IMR-90 (cell line): ENCODE results near the gene MPC2. TPM values are rescaled to one million over a fixed set of nuclear protein-coding genes. Genes with fewer than 3 reads are reported as not detected.

ENCODE experiments used
- ATAC-seq: fragments of 200-7000 bp; cut with Tn5 transposase; 2 replicates; pipeline ENCODE4 v1.9.1; 2020; ENCODE audit warnings: low read depth, mild to moderate bottlenecking, moderate library complexity
- BruUV-seq: library from RNA; stranded (reverse); fragments of 400-500 nt; replicated peaks from 2 replicates; lab custom pipeline; 2021; lab: Mats Ljungman, UMichigan
- CTCF ChIA-PET: fragments of 300-600 bp; formaldehyde crosslinking; extraction: SDS; loops from one replicate; lab custom pipeline; 2021; ENCODE audit warnings: antibody characterized with exemption; lab: Yijun Ruan, JAX
- POLR2A ChIA-PET: fragments of 300-600 bp; sonication (Branson Sonifier 250); formaldehyde crosslinking; loops from one replicate; lab custom pipeline; 2022; ENCODE audit warnings: antibody characterized with exemption; ENCODE audit not compliant: unreplicated experiment; lab: Charles Lee
- DNase-seq: peaks from one replicate; pipeline ENCODE4 v3.0.0; 2013
- H2AFZ ChIP-seq: replicated peaks from 2 replicates; pipeline ENCODE3; 2013; ENCODE audit warnings: low read length, mild to moderate bottlenecking; ENCODE audit not compliant: poor library complexity
- H2AK5ac ChIP-seq: 2 replicates; pipeline ENCODE4 v1.6.1; 2013; ENCODE audit warnings: low read depth, low read length, inconsistent platforms
- H2AK9ac ChIP-seq: replicated peaks from 2 replicates; pipeline ENCODE3; 2013; ENCODE audit warnings: mild to moderate bottlenecking, low read depth, low read length, moderate library complexity; ENCODE audit not compliant: poor library complexity
- H2BK120ac ChIP-seq: 2 replicates; pipeline ENCODE4 v1.6.1; 2013; ENCODE audit warnings: low read depth, low read length, inconsistent platforms
- H2BK15ac ChIP-seq: 3 replicates; pipeline ENCODE4 v1.6.1; 2013; ENCODE audit warnings: low read depth, low read length, inconsistent platforms
- H2BK20ac ChIP-seq: 2 replicates; pipeline ENCODE4 v1.6.1; 2013; ENCODE audit warnings: low read depth, mild to moderate bottlenecking, inconsistent platforms, low read length, moderate library complexity
- H2BK5ac ChIP-seq: 2 replicates; pipeline ENCODE4 v1.6.1; 2013; ENCODE audit warnings: mild to moderate bottlenecking, low read depth, low read length, inconsistent platforms; ENCODE audit not compliant: poor library complexity, severe bottlenecking
- H3K14ac ChIP-seq: replicated peaks from 2 replicates; pipeline ENCODE4 v1.6.1; 2013; ENCODE audit warnings: low read depth, low read length, inconsistent platforms
- H3K18ac ChIP-seq: 2 replicates; pipeline ENCODE4 v1.6.1; 2013; ENCODE audit warnings: low read depth, low read length, control low read depth
- H3K23ac ChIP-seq: 2 replicates; pipeline ENCODE4 v1.6.1; 2013; ENCODE audit warnings: low read depth, low read length, inconsistent platforms
- H3K27ac ChIP-seq: 2 replicates; pipeline ENCODE4 v1.5.1; 2013; ENCODE audit warnings: mild to moderate bottlenecking, control low read depth, low read length; ENCODE audit not compliant: insufficient read depth
- H3K27me3 ChIP-seq: 2 replicates; pipeline ENCODE4 v1.6.1; 2013; ENCODE audit warnings: low read length; ENCODE audit not compliant: control insufficient read depth, insufficient read depth
- H3K36me3 ChIP-seq: 2 replicates; pipeline ENCODE4 v1.6.1; 2013; ENCODE audit warnings: low read length, mixed read lengths; ENCODE audit not compliant: control insufficient read depth, insufficient read depth
- H3K4ac ChIP-seq: 2 replicates; pipeline ENCODE4 v1.6.1; 2013; ENCODE audit warnings: low read depth, low read length, inconsistent platforms
- H3K4me1 ChIP-seq: 2 replicates; pipeline ENCODE4 v1.6.1; 2013; ENCODE audit warnings: low read length, mixed read lengths; ENCODE audit not compliant: control insufficient read depth, insufficient read depth
- H3K4me2 ChIP-seq: 2 replicates; pipeline ENCODE4 v1.6.1; 2013; ENCODE audit warnings: low read depth, mild to moderate bottlenecking, control low read depth, low read length, moderate library complexity
- H3K4me3 ChIP-seq: 2 replicates; pipeline ENCODE4 v1.5.1; 2013; ENCODE audit warnings: low read depth, mild to moderate bottlenecking, control low read depth, low read length, moderate library complexity; ENCODE audit not compliant: insufficient read depth
- H3K56ac ChIP-seq: 2 replicates; pipeline ENCODE4 v1.6.1; 2013; ENCODE audit warnings: low read length, inconsistent platforms; ENCODE audit not compliant: insufficient read depth; ENCODE audit errors: extremely low read depth
- H3K79me1 ChIP-seq, 2 experiments: 2 replicates each; pipeline ENCODE4 v1.6.1; 2013; ENCODE audit warnings: low read length in 2 of 2, inconsistent platforms in 1 of 2, low read depth in 1 of 2
- H3K9ac ChIP-seq: 2 replicates; pipeline ENCODE4 v1.6.1; 2013; ENCODE audit warnings: low read depth, low read length, control low read depth
- H3K9me1 ChIP-seq: 2 replicates; pipeline ENCODE4 v1.6.1; 2013; ENCODE audit warnings: low read length, inconsistent platforms; ENCODE audit not compliant: insufficient read depth
- H3K9me3 ChIP-seq: 2 replicates; pipeline ENCODE4 v1.6.1; 2013; ENCODE audit warnings: low read length; ENCODE audit not compliant: control insufficient read depth, insufficient read depth
- H4K20me1 ChIP-seq: 2 replicates; pipeline ENCODE4 v1.6.1; 2013; ENCODE audit warnings: low read length, inconsistent platforms; ENCODE audit not compliant: insufficient read depth
- H4K5ac ChIP-seq: 2 replicates; pipeline ENCODE4 v1.6.1; 2013; ENCODE audit warnings: mild to moderate bottlenecking, low read depth, low read length, control low read depth
- H4K8ac ChIP-seq, 2 experiments: 2 replicates each; pipeline ENCODE4 v1.6.1; 2013; ENCODE audit warnings: low read depth in 2 of 2, low read length in 2 of 2, control low read depth in 1 of 2, inconsistent platforms in 1 of 2
- H4K91ac ChIP-seq: 2 replicates; pipeline ENCODE4 v1.6.1; 2013; ENCODE audit warnings: low read depth, low read length, inconsistent platforms; ENCODE audit not compliant: insufficient read depth
- CEBPB ChIP-seq: IDR thresholded peaks from 2 replicates; pipeline ENCODE4 v1.6.1; 2012; ENCODE audit warnings: low read depth, low read length, improper control_type of control experiment
- MAZ ChIP-seq: IDR thresholded peaks from 2 replicates; pipeline ENCODE4 v1.6.1; 2012; ENCODE audit warnings: low read depth, mild to moderate bottlenecking, low read length, improper control_type of control experiment, moderate library complexity, borderline replicate concordance
- RAD21 ChIP-seq: IDR thresholded peaks from 2 replicates; pipeline ENCODE4 v1.6.1; 2012; ENCODE audit warnings: low read length, improper control_type of control experiment
- RFX5 ChIP-seq: IDR thresholded peaks from 2 replicates; pipeline ENCODE4 v1.8.0; 2012; ENCODE audit warnings: low read depth, mild to moderate bottlenecking, low read length, moderate library complexity
- WGBS, 2 experiments: methylation state at CpG; one replicate each; pipeline versions ENCODE4 v1.1.5 to v1.1.7; 2013; ENCODE audit warnings: missing lambda C conversion rate in 2 of 2; ENCODE audit not compliant: insufficient read length in 1 of 2; ENCODE audit errors: extremely low coverage in 2 of 2; 5-methylcytosine and 5-hydroxymethylcytosine counted together
- dilution Hi-C: fragments of 300-500 bp; cut with HindIII; formaldehyde crosslinking; loops from one replicate; pipeline ENCODE4 v1.14.3; 2018; ENCODE audit warnings: low sequenced_read_pairs; ENCODE audit not compliant: unreplicated experiment
- in situ Hi-C: fragments of 300-500 bp; cut with MboI; formaldehyde crosslinking; loops from 3 replicates; pipeline ENCODE4 v1.14.3; 2019; ENCODE audit warnings: low sequenced_read_pairs, inconsistent platforms, mixed read lengths
- intact Hi-C: fragments of 100-400 bp; cut with micrococcal nuclease; formaldehyde crosslinking; loops from 2 replicates; pipeline ENCODE4 v1.10.0; 2022
- polyA plus RNA-seq, 3 experiments: library from polyadenylated mRNA; depleted of rRNA; stranded (reverse); fragments of >200 nt; gene quantifications; 2 replicates each; pipeline ENCODE4 v1.2.3, GENCODE V29; 2012; ENCODE audit warnings: low replicate concordance in 1 of 3
- total RNA-seq: library from RNA; depleted of rRNA; stranded (reverse); fragments of >200 nt; gene quantifications from 2 replicates; pipeline ENCODE4 v1.2.3, GENCODE V29; 2012

Gene MPC2
- total and polyA plus RNA-seq, 2 of the 4 experiments (the other 2 are of a cell fraction): 35.0 to 42.9 TPM

GRCh38 chr1:167983797-167984420 is 47.0 kb upstream of the MPC2 start:
- ATAC-seq (no peak), DNase-seq (no peak)
- Histone ChIP-seq H4K8ac (no peak overlapping the region), H3K4me1 (peaks cover 2% of the 10 kb centered on the region), H4K5ac (no peak overlapping the region), H3K9me3 (no peaks in the 10 kb centered on the region), H2BK5ac (no peak overlapping the region), H3K56ac (no peak overlapping the region), H3K79me1 (peaks cover 31 to 48% of the 10 kb centered on the region in 2 experiments), H3K27me3 (no peaks in the 10 kb centered on the region), H4K91ac (no peak overlapping the region), H3K4ac (no peak overlapping the region), H3K4me3 (no peak overlapping the region), H3K36me3 (peaks cover 10% of the 10 kb centered on the region), H2AK9ac (no peak overlapping the region), H3K9ac (no peak overlapping the region), H3K4me2 (no peak overlapping the region), H2AFZ (no peak overlapping the region), H3K27ac (no peak overlapping the region), H4K20me1 (peaks cover 16% of the 10 kb centered on the region; the same call in 1 of the 2 replicates), H3K9me1 (peaks cover 6% of the 10 kb centered on the region; the same call in 1 of the 2 replicates), H2BK120ac (no peak overlapping the region), H3K14ac (no peak overlapping the region), H2BK15ac (no peak overlapping the region), H2AK5ac (no peak overlapping the region), H3K18ac (no peak overlapping the region), H3K23ac (no peak overlapping the region), H2BK20ac (no peak overlapping the region)
- intact Hi-C loops: no loop called here
- dilution Hi-C loops: no loop called here
- POLR2A ChIA-PET: no interaction called here
- CTCF ChIA-PET: interaction anchor here (0.6 kb wide), 1 partner anchor 269 kb away, joined by 3 read pairs; no protein-coding TSS in a partner anchor
- TF ChIP-seq MAZ (no peak), CEBPB (no peak), RFX5 (no peak), RAD21 (no peak)
- in situ Hi-C loops: no loop called here
- WGBS, 2 experiments: no CpG with 5 or more reads among the region's 2 CpGs
- BruUV-seq: no TSS peak
